Endodermal cell (in vitro differentiated cells): ENCODE data around the gene DAAM2. TPM values are rescaled to one million over a fixed set of nuclear protein-coding genes. Genes with fewer than 3 reads are reported as not detected.

Experiments used
- DNase-seq: peaks from one replicate; pipeline ENCODE4 v3.0.0-alpha.2; 2017
- H3K27ac ChIP-seq: 2 replicates; pipeline ENCODE4 v1.5.1; 2013; ENCODE audit warnings: mild to moderate bottlenecking, low read depth, low read length, moderate library complexity
- H3K27me3 ChIP-seq: 2 replicates; pipeline ENCODE4 v1.6.1; 2013; ENCODE audit warnings: mild to moderate bottlenecking, low read length, moderate library complexity; ENCODE audit not compliant: insufficient read depth, control insufficient read depth, poor library complexity, severe bottlenecking
- H3K36me3 ChIP-seq: 2 replicates; pipeline ENCODE4 v1.7.0; 2013; ENCODE audit warnings: mild to moderate bottlenecking, low read length, moderate library complexity; ENCODE audit not compliant: control insufficient read depth, insufficient read depth
- H3K4me1 ChIP-seq: one replicate; pipeline ENCODE4 v1.7.0; 2013; ENCODE audit warnings: low read length; ENCODE audit not compliant: control insufficient read depth, insufficient read depth
- H3K4me3 ChIP-seq: 2 replicates; pipeline ENCODE4 v1.5.1; 2013; ENCODE audit warnings: mild to moderate bottlenecking, low read length, moderate library complexity
- H3K9ac ChIP-seq: 2 replicates; pipeline ENCODE4 v1.6.1; 2013; ENCODE audit warnings: mild to moderate bottlenecking, low read length, moderate library complexity; ENCODE audit not compliant: poor library complexity, severe bottlenecking; ENCODE audit errors: extremely low read depth
- H3K9me3 ChIP-seq: 2 replicates; pipeline ENCODE4 v1.6.1; 2013; ENCODE audit warnings: mild to moderate bottlenecking, low read length, moderate library complexity; ENCODE audit not compliant: control insufficient read depth
- H3K27ac Mint-ChIP-seq: 2 replicates; pipeline ENCODE4 v1.8.0; 2020; ENCODE audit warnings: mixed read lengths
- H3K27me3 Mint-ChIP-seq: 2 replicates; pipeline ENCODE4 v1.8.0; 2021; ENCODE audit warnings: mild to moderate bottlenecking, mixed read lengths; ENCODE audit not compliant: insufficient read depth
- H3K36me3 Mint-ChIP-seq: 2 replicates; pipeline ENCODE4 v1.8.0; 2020; ENCODE audit warnings: low read depth, mixed read lengths
- H3K4me1 Mint-ChIP-seq: 2 replicates; pipeline ENCODE4 v1.8.0; 2020; ENCODE audit warnings: mixed read lengths
- H3K4me3 Mint-ChIP-seq: 2 replicates; pipeline ENCODE4 v1.8.0; 2020; ENCODE audit warnings: mild to moderate bottlenecking, moderate library complexity, mixed read lengths
- H3K9me3 Mint-ChIP-seq: 2 replicates; pipeline ENCODE4 v1.8.0; 2020; ENCODE audit warnings: mild to moderate bottlenecking, mixed read lengths
- CTCF ChIP-seq: fragments of 200-600 bp; sonication (generic); conservative IDR thresholded peaks from 2 replicates; pipeline ENCODE4 v1.5.0; 2021; ENCODE audit warnings: antibody characterized with exemption, mild to moderate bottlenecking
- WGBS, 2 experiments: methylation state at CpG; one replicate each; pipeline versions ENCODE4 v1.1.5 to v1.1.7; 2013; ENCODE audit warnings: missing lambda C conversion rate in 2 of 2, mixed read lengths in 1 of 2; ENCODE audit not compliant: insufficient coverage in 1 of 2, insufficient read length in 1 of 2; 5-methylcytosine and 5-hydroxymethylcytosine counted together
- total RNA-seq, 2 donors: library from RNA; stranded (reverse); fragmentation: NEBNext Ultra II Directional in 1 of 2; extraction: Animal tissue kit (Norgen Biotek cat#: 25700) in 1 of 2; gene quantifications; 2 replicates in 1 of 2; 3 replicates in 1 of 2; pipeline ENCODE4 v1.2.1, GENCODE V29; 2021

Gene DAAM2
- total RNA-seq, 2 donors from 2014 or later, result 0.33 to 1.2 TPM

DNA sequence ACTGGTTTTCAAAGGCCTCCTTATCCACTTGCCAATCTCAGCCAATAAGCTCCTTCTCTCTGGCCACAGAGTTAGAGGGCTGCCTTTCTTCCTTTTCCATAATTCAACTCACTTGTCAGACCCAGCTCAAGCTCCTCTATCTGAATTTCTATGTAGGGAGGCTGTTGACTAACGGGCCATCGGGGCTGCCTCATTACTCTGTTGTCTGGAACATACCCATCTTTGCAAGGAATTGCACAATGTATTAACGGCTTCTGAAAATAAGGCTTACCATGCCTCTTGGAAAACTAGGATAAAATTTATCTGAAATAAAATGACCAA is 38.5 kb upstream of the DAAM2 start:
- Histone ChIP-seq H3K36me3 (no peaks in the 10 kb centered on the region), H3K4me1 (no peaks in the 10 kb centered on the region), H3K27ac (no peak overlapping the region), H3K4me3 (no peak overlapping the region), H3K9me3 (no peaks in the 10 kb centered on the region), H3K27me3 (no peaks in the 10 kb centered on the region), H3K9ac (no peak overlapping the region)
- WGBS, 2 experiments, result 89% methylated on average over 3 of the region's 3 CpGs
- Mint-ChIP-seq H3K36me3 (no peaks in the 10 kb centered on the region), H3K9me3 (no peaks in the 10 kb centered on the region), H3K4me1 (no peaks in the 10 kb centered on the region), H3K27ac (no peak overlapping the region), H3K27me3 (no peaks in the 10 kb centered on the region), H3K4me3 (no peak overlapping the region)
- no peak for TF ChIP-seq CTCF
- no peak for DNase-seq

DNA sequence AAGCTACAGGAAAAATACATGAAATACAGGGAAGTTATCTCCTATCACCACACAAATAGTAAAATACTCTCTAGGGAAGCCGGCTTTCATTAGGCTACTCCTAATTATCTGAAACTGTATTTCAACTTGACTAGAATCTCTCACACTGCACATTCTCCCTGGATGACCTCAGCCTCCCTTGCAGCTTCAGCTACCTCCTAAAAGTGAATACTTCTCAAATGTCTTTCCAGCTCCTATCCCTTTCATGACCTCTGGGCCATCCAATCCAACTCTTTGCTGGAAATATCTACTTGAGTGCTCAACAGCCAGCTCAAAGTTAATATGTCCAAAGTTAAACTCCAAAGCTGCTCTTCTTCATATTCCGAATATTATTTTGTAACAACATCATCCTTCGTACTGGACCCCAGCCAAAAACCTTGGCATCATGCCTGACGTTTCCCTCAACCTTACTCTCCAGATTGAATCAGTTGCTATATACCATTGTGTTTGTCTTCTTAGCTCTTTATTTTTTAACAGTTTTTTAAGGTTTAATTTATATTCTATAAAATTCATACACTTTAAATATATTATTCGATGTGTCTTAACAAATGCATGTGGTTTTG is 37.6 kb upstream of the DAAM2 start:
- no peaks in the 10 kb centered on the region for H3K36me3 Mint-ChIP-seq
- no peak for DNase-seq
- Histone ChIP-seq H3K9ac (no peak overlapping the region), H3K9me3 (no peaks in the 10 kb centered on the region), H3K27ac (no peak overlapping the region), H3K4me1 (no peaks in the 10 kb centered on the region), H3K27me3 (no peaks in the 10 kb centered on the region), H3K4me3 (no peak overlapping the region), H3K36me3 (no peaks in the 10 kb centered on the region)
- H3K27me3 Mint-ChIP-seq, result no peaks in the 10 kb centered on the region
- no peaks in the 10 kb centered on the region for H3K9me3 Mint-ChIP-seq
- H3K4me1 Mint-ChIP-seq, result no peaks in the 10 kb centered on the region
- no peak overlapping the region for H3K4me3 Mint-ChIP-seq
- WGBS, 2 experiments, result 93 to 94% methylated on average over 2 to 5 of the region's 5 CpGs
- no peak overlapping the region for H3K27ac Mint-ChIP-seq
- TF ChIP-seq CTCF, result no peak

- no peaks in the 10 kb centered on the region for H3K27me3 Mint-ChIP-seq
- Histone ChIP-seq H3K4me3 (no peak overlapping the region), H3K36me3 (no peaks in the 10 kb centered on the region), H3K9me3 (no peaks in the 10 kb centered on the region), H3K4me1 (no peaks in the 10 kb centered on the region), H3K9ac (no peak overlapping the region), H3K27ac (no peak overlapping the region), H3K27me3 (no peaks in the 10 kb centered on the region)
- DNase-seq, result no peak
- no peaks in the 10 kb centered on the region for H3K4me1 Mint-ChIP-seq
- 100% methylated on average over 1 of the region's 1 CpG for WGBS, 2 experiments
- no peak for TF ChIP-seq CTCF
- no peak overlapping the region for H3K27ac Mint-ChIP-seq
- H3K36me3 Mint-ChIP-seq, result no peaks in the 10 kb centered on the region
- no peaks in the 10 kb centered on the region for H3K9me3 Mint-ChIP-seq
- H3K4me3 Mint-ChIP-seq, result no peak overlapping the region
Measured at GRCh38 chr6:39755231-39755630, 36.9 kb upstream of the DAAM2 start.
